GM21528 (cell line): ENCODE measurements around the gene RPL4.
"Not testable (repeated sequence)": the region's sequence is repeated elsewhere in the genome, so short reads cannot be mapped to it uniquely, and the experiment has no call there.

Experiments
- ATAC-seq: cut with Tn5 transposase; IDR thresholded peaks from one replicate; pipeline ENCODE4 v1.9.1; 2021; ENCODE audit warnings: mild to moderate bottlenecking, moderate library complexity; ENCODE audit not compliant: unreplicated experiment, low FRiP score

Gene RPL4

DNA sequence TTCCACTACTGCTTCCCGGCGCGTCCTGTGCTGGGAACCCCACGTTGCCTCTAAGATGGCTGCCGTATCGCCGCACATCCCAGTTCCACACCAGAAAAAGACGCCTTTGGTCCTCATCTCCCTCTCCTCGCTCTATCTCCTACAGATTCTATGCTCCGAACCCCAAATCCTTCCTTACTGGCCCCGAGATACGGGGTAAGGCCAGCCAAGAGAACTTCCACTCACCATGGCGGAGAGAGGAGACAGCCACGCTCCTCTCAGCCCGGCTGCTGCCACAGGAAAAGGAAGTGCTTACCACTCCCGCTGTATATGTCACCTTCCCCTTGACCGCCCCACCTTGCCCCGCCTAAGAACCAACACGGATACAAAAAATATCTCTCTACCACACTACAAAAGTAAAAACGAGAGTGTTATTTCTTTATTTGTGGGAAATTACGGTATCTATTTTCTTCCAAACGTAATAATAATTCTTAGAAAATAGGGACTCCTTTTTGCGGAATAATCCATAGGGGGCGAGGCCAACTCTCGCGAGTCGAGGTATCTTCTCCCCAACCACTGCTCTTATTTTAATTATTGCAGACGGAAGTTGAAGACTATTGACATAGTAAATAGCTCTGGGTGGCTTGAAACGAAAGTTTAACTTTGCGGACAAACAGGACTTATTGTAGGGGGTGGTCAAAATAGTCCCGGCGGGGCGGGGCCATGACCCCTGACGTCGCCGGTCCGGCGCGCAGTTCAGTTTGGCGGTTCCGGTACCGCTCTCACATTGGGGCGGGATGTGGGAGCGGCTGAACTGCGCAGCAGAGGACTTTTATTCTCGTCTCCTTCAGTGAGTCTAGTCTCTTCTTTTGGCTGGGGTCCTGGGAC lies at the start of gene RPL4, which contains the start of gene ZWILCH:
TSS of gene RPL4 (minus strand) at position 293 of the 867 bp plus-strand sequence. CDS start at position 228, 65 bp downstream.
TSS of gene ZWILCH (plus strand) at position 764 of the 867 bp plus-strand sequence. CDS start at position 777, 13 bp downstream.
- peak; percentile 80 for ATAC-seq

DNA sequence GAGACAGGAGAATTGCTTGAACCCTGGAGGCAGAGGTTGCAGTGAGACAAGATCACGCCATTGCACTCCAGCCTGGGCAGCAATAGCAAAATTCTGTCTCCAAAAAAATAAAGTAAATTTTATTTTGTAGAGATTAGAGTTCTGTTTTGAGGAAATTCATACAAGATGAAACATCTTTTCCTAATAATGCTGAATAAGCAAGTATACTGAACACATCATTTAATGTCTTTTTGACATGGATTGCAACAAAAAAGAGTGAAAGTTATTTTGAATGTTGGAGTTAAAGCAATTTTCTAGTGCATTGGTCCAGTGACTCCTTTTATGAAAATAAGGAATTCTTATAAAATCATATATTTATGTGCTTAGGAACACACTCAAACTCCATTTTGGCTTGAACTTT lies 40.6 kb upstream of the RPL4 start:
- ATAC-seq: no peak

DNA sequence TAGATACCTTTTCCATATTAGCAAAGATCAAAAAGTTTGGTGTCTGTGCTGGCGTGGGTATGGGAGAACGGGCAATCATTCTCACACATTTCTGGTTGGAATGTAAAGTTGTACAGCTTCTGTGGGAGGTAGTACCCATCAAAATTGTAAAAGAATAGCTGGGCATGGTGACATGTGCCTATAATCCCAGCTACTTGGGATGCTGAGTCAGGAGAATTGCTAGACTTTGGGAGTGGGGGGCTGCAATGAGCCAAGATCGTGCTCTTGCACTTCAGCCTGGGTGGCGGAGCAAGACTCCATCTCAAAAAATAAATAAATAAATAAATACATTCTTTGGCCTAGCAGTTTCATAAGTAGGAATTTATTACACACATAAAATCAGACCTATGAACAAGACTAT lies 38.2 kb upstream of the RPL4 start:
- ATAC-seq: no peak

DNA sequence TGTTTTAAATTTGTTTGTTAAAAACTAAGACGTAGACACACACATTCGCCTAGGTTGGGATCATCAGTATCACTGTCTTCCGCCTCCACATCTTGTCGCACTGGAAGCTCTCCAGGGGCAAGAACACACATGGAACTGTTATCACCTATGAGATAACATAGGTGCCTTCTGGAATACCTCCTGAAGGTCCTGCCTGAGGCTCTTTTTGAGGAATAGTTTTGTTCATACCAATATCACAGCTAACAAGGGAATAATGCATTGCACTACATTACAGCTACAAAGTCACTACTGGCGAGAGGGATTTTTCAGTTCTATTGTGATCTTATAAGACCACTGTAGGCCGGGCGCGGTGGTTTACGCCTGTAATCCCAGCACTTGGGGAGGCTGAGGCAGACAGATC lies 30.4 kb upstream of the RPL4 start:
- ATAC-seq: no peak

DNA sequence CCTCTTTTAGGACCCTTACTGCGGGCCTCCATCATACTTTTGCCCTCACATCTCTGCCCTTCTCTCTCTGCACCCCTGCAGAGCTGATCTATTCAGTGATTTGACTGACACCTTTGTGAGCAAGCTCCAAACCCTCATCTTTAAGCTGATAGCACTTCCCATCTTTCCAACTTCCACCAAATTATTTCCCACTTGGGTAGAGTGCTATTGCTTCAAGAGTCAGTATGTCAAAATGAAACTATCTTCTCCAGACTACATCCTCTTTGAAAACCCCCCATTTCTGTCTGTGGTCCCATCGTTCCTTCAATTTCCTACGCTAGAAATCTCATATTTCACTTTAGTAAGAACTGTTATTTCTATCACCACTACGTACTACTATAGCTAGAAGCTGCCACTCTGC lies 20.2 kb upstream of the RPL4 start:
- no peak for ATAC-seq

DNA sequence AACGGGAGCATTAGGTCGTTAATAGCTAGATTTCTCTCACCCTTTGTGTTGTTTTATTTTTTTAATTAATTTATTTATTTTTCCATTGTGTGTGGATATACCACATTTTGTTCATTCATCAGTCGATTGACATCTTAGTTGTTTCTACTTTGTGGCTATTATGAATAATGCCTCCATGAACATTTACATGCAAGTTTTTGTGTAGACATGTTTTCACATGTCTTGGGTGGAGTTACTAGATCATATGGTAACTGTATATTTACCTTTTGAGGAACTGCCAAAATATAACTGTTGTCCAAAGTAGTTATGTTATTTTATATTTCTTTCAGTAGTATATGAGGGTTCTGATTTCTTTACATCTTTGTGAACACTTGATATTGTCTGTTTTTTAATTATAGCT lies 19.3 kb upstream of the RPL4 start:
- ATAC-seq: no peak

DNA sequence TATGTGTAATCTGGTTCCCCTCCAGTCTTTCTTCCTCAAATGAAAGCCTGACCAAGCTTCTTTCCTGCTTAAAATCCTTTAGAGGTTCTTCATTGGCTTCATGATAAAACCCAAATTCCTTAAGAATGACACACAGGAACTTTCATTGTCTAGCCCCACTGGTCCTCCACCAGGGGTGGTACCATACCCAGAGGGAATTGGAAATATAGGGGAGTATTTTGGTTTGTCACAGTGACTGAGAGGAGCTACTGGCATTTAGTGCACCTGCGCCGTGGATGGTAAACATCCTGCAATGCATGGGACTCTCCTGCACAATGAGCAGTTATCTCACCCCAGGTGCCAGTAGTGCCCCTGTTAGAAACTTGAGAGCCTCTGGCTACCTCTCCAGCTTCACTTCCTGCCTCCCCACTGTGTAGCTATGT lies 11.3 kb upstream of the RPL4 start:
- no peak for ATAC-seq

DNA sequence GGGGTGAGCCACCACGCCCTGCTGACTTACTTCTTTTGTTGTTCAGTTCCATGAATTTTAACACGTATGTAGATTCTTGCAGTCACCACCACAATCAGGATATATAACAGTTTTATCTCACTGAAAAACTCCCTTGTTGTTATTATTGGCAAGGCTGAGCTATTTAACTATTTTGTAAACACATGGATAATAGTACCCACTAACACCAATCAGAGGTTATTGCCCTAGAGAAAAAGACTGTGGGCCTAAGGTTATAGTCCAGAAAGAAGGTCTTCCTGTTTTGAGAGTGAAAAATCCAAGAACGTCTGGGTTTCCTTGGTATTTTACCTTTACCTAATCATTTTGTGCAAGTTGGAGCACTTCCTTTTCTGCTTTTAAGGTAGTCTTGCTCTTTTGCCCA lies 9.9 kb upstream of the RPL4 start:
- no peak for ATAC-seq

DNA sequence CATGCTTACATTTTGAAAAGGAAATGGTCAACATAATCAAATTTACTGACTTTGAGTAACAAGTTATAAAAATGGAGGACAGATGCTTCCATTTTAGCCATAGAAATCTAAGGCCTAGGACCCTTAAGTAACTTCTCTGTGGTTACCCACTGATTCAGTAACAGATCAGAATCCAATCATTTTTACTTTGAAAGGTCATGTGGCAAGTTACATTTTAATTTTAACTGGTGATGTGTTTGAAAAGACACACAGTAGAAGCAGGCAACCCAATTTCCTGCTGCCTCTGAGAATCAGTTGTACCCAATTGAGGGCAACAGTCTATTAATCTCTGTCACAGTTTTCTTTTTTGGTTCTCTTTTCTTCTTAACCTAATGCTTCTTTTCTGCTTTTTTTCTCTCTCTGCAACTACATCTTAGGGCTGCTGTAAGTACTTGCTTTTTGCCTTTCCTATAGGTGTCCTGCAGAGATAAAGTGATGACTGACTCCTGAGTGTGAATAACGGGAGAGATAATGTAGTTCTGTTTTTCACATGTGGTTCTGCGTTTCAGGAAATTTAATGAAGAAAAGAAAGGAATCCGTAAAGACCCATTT lies 3.7 kb upstream of the RPL4 start:
- ATAC-seq: no peak

DNA sequence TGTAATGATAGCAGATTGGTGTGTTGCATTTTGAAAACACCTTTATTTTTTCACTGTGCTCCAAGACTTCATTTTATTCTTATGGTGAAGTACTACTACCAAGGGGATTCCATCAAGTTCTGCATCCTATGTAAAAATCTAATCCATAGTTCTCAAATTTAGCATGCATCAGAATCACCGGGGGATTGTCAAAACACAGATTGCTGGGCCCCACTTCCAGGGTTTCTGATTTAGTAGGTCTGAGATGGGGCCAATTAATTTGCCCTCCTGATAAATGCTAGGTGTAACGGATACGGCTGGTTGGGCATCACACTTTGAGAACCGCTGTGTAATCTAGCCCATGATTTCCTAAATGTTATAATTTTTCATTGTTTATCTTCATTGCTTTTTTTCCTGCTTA lies 1.2 kb upstream of the RPL4 start:
- ATAC-seq: no peak

DNA sequence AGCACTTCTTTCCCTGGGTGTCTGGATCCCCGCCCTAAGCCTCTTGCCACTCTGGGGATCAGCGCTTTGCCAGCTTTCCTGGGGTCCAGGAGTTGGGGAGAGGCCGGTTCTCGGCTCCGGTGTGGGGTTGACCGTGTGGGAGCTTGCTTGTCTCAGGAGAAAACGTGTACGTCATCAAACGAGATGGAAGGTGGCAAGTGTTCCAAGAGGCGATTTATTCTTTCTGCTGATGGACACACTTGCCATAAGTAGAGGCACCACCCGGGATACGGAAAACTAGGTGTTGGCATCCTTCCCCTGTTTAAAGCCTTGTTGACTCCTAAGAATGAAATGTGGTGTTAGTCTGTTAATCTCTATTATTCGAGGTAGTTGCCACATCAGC lies 766 bp upstream of the RPL4 start:
- ATAC-seq: peak; percentile 22

DNA sequence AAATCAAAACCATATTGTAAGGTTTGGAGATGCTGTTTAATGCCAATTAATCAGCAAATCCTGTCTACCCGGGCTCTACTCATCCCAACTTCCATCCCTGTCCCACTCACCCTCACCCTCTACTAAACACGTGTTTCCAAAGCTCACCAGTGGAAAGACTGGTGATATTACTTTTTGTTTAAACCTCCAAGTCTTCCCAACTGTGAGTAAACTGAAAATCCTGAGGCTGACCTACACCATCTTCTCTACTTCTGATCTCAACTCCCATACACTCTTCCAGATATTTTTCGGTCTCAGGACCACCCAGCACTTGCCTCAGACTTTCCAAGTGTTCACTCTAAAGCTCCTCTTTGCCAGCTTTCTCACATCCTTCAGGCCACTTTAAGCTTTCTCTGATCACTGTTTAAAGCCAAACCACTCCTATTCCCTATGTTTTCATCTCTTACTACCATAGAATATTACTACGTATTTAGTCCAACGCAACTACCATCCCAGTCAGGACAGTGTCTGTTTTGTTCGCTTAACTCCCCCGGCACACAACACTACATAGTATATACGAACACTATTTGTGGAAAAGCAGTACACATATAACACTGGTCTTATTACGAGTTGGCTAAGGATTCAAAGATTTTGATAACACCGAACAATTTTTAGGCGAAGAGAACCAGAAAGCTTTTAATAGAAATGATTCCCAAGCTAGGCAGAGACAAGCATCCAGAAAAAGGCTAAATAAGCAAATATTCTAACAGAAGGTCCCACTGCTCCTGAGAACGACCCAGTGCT lies 684 bp downstream of the RPL4 start:
- ATAC-seq: no peak

DNA sequence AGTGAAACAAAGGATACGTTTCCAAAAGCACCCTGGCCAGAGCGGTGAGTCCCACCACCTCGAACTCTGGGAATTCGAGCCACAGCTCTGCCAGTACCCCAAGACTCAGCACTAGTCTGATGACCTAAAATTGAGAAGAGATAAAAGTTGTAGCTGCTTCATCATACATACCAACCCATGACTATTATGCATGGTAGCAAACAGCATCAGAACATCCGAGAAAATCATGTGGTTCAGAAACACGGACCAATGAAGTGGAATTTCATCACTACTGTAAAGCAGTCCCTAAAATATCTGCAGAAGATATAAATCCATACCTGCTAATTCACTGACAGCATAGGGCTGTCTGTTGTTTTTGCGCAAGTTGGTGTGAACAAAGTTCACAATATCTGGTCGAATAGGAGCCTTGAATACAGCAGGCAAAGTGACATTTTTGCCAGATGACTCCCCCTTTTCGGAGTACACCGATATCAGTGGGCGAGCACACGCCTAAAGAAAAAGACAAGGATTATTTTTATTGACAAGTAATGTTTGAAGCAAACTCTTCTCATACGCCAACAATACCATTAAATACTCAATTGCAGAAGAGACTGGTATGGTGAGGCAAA lies 1.5 kb downstream of the RPL4 start:
- ATAC-seq: not testable (repeated sequence)

DNA sequence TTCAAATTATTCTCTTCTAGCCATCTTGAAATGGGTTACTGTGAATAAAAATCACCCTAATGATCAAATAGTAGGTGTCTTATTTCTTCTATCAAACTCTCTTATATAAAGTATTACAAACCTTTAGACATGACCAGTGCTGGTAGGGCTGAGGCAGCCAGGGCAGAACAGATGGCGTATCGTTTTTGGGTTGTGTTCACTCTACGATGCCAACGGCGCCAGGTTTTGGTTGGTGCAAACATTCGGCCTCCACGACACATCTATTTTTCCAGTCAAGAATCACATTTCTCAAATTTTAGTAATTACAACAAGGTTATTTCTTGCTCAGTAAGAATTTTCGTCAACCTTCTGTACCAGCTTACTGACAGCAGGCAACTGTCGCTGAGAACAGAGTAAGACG lies 2.2 kb downstream of the RPL4 start:
- ATAC-seq: no peak

DNA sequence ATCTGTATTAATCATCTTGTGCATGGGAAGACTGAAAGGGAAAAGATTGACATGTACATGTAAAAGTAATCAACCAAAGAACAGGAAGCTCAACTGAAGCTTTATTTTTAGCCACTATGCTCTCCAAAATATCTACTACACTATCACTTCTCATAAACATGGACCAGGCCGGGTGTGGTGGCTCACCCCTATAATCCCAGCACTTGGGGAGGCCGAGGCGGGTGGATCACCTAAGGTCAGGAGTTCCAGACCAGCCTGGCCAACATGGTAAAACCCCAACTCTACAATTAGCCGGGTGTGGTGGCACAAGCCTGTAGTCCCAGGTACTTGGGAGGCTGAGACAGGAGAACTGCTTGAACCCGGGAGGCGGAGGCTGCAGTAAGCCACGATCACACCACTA lies 4.3 kb downstream of the RPL4 start:
- ATAC-seq: not testable (repeated sequence)

DNA sequence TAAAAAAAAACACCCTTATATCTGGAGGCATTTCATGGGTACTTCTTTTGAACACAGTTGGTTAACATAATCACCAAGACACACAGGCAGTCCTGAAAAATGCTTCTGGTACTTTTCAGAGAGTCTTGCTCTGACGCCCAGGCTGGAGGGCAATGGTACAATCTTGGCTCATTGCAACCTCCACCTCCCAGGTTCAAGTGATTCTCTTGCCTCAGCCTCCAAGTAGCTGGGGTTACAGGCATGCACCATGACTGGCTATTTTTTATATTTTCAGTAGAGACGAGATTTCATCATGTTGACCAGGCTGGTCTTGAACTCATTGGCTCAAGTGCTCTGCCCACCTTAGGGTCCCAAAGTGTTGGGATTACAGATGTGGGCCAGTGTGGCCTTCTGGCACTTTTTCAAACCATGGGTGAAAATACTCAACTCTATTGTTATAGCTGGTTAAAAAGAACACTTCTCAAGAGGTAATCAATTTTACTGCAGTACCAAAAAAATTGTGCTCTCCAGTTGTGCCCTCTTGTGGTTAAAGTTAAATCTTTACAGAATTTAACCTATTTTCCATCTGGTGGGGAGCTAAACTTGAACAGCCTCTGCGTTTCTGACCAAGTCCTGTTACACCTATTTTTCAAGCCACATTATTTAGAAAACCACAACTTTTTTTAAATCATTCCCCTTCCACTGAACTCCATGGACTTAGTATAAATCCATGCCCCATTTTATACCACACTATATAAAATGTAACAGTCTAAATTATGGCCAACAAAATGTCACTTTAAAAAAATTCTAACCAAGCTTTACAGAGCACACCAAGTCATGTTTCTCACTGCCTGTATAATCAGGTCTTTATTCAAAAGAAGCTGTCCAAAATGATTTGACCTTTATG lies 5.9 kb downstream of the RPL4 start:
- ATAC-seq: no peak

DNA sequence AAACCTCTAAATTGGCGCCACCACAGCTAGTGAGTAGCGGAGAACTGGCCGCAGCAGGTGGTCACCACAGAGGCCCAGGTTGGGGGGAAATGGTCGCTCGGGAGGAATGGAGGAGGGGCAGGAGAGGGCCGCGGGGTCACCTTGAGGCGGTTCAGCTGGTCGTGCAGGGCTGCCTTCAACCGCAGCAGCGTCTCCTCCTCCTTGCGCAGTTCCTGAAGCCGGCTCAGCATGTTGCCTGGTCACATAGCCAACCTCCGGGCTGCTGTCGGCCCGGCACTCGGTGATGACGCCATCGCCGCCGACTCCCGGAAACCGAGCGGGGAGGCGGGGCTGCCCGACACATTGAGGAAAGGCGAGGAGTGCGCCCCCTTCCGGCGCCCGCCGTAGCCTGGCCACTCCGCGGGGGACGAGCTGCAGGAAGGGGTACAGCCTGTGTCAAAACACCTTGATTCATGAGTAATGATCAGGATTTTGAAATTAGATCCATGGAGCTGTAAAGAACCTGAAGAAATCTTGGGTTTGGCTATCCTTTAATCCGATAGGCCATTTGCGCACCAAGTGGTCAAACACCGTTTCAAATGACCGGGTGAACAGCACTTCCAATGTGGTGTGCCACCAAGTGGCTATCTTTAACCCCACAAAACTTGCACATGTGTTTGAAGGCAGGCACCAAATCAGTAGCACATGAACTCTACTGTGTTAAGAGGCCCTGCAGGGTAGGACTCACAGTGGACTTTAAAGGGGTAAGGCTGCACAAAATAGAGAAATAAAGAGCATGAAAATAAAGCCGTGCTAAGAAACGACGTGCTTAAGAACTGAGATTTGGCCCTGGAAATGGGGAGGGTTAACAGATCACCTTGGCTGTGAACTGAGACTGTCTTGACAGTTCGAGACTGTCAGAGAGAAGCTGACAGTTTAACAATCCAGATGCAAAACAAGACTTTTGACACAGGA lies 6.9 kb downstream of the RPL4 start, which contains the start of gene SNAPC5:
TSS of gene SNAPC5 (minus strand) at position 261 of the 954 bp plus-strand sequence. CDS start at position 230, 31 bp downstream.
- peak; percentile 74 for ATAC-seq

DNA sequence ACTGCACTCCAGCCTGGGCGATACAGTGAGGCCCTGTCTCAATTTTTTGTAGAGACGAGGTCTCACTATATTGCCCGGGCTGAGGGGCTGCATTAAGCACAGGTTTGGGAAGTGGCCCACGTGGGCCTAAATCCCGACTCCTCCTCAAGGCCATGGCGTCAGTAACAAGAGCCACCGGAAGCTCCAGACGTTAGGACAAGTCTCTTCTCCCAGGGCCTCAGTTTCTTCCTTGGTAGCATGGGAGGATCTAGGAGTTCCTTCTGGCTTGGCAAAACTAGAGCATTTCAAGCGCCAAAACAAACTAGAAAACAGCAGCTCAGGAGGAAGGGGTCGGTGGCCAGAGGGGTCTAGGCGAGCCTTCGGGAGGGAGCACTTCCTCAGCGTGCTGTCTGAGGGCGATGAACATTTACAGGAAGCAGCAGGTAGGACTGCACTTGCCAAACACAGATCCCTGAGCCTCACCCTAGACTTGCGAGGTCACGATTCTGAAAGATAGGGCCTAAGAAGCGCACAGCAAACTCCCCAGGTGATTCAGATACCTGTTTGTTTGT lies 7.6 kb downstream of the RPL4 start:
- no peak for ATAC-seq
